Measurements from ENCODE around the gene NFE2L1. TPM values are rescaled to one million over a fixed set of nuclear protein-coding genes. Genes with fewer than 3 reads are reported as not detected.
A peak's percentile ranks its signal among the peaks of the same experiment; 100 is the strongest.

NFE2L1 gene
- total and polyA plus RNA-seq, 2 experiments from 2014 or later = 42.4 to 86.4 TPM

DNA sequence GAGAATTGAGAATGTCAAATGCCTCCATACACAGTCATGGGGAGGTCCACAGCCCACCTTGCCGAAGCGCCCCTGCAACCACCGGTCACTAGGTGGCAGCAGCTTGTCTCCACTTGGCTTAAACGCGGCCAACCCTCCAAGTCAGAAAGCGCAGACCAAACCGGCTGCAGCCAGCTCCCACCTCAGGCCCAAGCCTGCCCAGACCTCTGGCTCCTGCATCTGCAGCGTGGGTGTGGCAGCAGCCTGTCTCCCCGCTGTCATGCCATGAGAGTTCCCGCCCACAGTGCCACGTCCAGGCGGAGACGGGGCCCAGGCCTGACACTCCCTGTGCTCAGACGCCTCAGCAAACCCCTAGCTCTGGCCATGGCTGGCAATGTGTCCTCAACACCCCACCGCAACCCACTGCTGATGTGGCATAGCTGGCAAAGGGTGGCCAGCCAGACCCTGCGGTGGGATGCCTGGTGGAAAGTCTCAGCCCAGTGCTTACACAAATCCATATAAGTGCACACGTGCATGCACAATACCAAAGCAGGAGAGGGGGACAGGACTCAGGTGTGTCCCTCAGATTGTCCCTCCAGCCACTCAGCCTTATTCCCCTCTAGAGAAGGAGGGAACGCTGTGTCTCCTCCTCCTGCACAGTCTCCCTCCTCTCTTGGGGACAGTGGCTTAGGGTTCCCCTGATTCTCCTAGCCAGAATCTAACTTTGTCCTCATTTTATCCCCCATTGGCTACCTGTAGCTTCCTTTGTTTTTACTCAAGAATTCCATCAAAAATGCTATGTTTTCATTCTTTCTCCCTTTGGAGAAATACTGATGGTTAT is 21.4 kb upstream of the NFE2L1 start:
- Histone ChIP-seq H3K4me1 (ENCODE audit: insufficient read depth) (peaks cover 31% of the 10 kb centered on the region), H3K9me2 (replicated peaks; ENCODE audit: insufficient read depth) (no peaks in the 10 kb centered on the region), H3K27ac (peak overlapping the region; percentile 63), H3K27me3 (peaks cover 25% of the 10 kb centered on the region), H3K9me3 (ENCODE audit: low read depth) (no peaks in the 10 kb centered on the region), H3K4me2 (peak overlapping the region; percentile 50), H2AFZ (no peak overlapping the region), H4K20me1 (ENCODE audit: insufficient read depth, poor library complexity, severe bottlenecking) (no peaks in the 10 kb centered on the region), H3K36me3 (replicated peaks; ENCODE audit: insufficient read depth, low read depth) (no peaks in the 10 kb centered on the region), H3K79me2 (no peaks in the 10 kb centered on the region), H3K4me3 (no peak overlapping the region)
- TF ChIP-seq EZH2phosphoT487 (IDR thresholded peaks at IDR 0.05; ENCODE audit: low read depth, severe bottlenecking, unreplicated experiment) = no peak
- TF ChIP-seq EZH2 (IDR thresholded peaks at IDR 0.05; ENCODE audit: borderline replicate concordance) = no peak
- TF ChIP-seq, protein P1, sequence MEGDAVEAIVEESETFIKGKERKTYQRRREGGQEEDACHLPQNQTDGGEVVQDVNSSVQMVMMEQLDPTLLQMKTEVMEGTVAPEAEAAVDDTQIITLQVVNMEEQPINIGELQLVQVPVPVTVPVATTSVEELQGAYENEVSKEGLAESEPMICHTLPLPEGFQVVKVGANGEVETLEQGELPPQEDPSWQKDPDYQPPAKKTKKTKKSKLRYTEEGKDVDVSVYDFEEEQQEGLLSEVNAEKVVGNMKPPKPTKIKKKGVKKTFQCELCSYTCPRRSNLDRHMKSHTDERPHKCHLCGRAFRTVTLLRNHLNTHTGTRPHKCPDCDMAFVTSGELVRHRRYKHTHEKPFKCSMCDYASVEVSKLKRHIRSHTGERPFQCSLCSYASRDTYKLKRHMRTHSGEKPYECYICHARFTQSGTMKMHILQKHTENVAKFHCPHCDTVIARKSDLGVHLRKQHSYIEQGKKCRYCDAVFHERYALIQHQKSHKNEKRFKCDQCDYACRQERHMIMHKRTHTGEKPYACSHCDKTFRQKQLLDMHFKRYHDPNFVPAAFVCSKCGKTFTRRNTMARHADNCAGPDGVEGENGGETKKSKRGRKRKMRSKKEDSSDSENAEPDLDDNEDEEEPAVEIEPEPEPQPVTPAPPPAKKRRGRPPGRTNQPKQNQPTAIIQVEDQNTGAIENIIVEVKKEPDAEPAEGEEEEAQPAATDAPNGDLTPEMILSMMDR (IDR thresholded peaks at IDR 0.05; ENCODE audit: poor library complexity) = peak; percentile 97
- 22% methylated on average over 18 of the region's 18 CpGs for WGBS (ENCODE audit: low lambda C conversion rate, missing lambda C conversion rate)
- peak; percentile 96 for DNase-seq (ENCODE audit: low spot score)

DNA sequence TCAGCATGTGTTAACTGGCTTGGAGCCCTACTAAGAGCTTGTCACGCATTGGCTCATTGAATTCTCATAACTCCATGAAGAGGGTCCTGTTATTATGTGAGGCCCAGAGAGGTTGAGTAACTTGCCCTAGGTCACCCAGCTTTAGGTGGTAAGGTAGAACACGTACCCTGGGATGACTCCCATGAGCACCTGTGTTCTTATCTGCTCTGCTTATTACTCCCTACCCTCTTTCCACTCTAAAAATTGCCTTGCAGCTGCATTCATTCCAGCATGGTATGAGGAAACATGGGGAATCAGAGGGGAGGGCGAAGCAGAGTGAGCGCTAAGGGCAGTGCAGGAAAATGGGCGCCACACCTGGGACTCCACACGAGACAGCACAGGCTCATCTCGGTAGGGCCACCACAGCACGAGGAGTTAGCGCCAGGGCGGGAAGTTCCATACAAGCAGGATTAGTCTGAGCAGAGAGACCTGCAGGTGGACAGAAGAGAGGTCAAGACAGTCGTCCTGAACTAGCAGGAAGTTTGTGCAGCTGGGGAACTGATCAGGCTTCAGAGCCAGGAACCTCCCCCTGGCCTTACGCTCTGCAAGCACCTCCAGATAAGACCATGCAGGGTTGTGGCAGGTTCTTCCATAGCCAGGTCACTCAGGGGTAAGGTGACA is 20.7 kb upstream of the NFE2L1 start:
- peak overlapping the region; percentile 63 for H3K27ac ChIP-seq
- 90% methylated on average over 12 of the region's 12 CpGs for WGBS (ENCODE audit: low lambda C conversion rate, missing lambda C conversion rate)
- no peaks in the 10 kb centered on the region for H4K20me1 ChIP-seq (ENCODE audit: insufficient read depth, poor library complexity, severe bottlenecking)
- TF ChIP-seq EZH2 (IDR thresholded peaks at IDR 0.05; ENCODE audit: borderline replicate concordance) = no peak
- TF ChIP-seq, protein P1 (IDR thresholded peaks at IDR 0.05; ENCODE audit: poor library complexity) = no peak
- TF ChIP-seq EZH2phosphoT487 (IDR thresholded peaks at IDR 0.05; ENCODE audit: low read depth, severe bottlenecking, unreplicated experiment) = no peak
- no peaks in the 10 kb centered on the region for H3K9me3 ChIP-seq (ENCODE audit: low read depth)
- peaks cover 18% of the 10 kb centered on the region for H3K27me3 ChIP-seq
- peaks cover 31% of the 10 kb centered on the region for H3K4me1 ChIP-seq (ENCODE audit: insufficient read depth)
- H3K9me2 ChIP-seq (replicated peaks; ENCODE audit: insufficient read depth) = no peaks in the 10 kb centered on the region
- no peaks in the 10 kb centered on the region for H3K36me3 ChIP-seq (replicated peaks; ENCODE audit: insufficient read depth, low read depth)
- no peaks in the 10 kb centered on the region for H3K79me2 ChIP-seq
- no peak overlapping the region for H3K4me3 ChIP-seq
- no peak for DNase-seq (ENCODE audit: low spot score)
- no peak overlapping the region for H3K4me2 ChIP-seq
- no peak overlapping the region for H2AFZ ChIP-seq

DNA sequence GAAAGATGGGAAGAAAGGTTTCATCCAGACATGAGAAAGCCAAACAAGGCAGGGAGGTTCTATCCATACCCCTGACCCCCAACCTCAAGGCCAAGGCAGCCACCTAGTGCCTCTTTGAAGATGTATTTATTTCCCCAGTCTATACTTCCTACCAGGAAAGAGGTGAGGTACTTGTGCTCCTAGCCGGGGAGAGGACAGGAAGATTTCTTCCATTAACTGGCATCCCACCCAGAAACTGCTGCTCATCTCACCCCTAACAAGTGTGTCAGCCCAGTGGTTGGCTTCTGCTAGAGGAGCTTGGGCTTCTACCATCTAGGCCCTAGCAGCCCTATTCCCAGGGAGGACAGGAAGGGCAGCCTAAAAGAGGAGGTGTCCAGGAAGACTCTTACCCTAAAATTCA is 19.4 kb upstream of the NFE2L1 start:
- Histone ChIP-seq H3K9me2 (replicated peaks; ENCODE audit: insufficient read depth) (no peaks in the 10 kb centered on the region), H3K27ac (no peak overlapping the region), H3K79me2 (no peaks in the 10 kb centered on the region), H4K20me1 (ENCODE audit: insufficient read depth, poor library complexity, severe bottlenecking) (no peaks in the 10 kb centered on the region), H3K27me3 (peaks cover 8% of the 10 kb centered on the region), H3K36me3 (replicated peaks; ENCODE audit: insufficient read depth, low read depth) (no peaks in the 10 kb centered on the region), H3K4me1 (ENCODE audit: insufficient read depth) (peaks cover 24% of the 10 kb centered on the region), H3K4me2 (no peak overlapping the region), H3K4me3 (no peak overlapping the region), H2AFZ (no peak overlapping the region), H3K9me3 (ENCODE audit: low read depth) (no peaks in the 10 kb centered on the region)
- no peak for DNase-seq (ENCODE audit: low spot score)
- 95% methylated on average over 1 of the region's 1 CpG for WGBS (ENCODE audit: low lambda C conversion rate, missing lambda C conversion rate)
- TF ChIP-seq EZH2phosphoT487 (IDR thresholded peaks at IDR 0.05; ENCODE audit: low read depth, severe bottlenecking, unreplicated experiment) = no peak
- TF ChIP-seq, protein P1 (IDR thresholded peaks at IDR 0.05; ENCODE audit: poor library complexity) = no peak
- no peak for TF ChIP-seq EZH2 (IDR thresholded peaks at IDR 0.05; ENCODE audit: borderline replicate concordance)

Data from hepatocyte (in vitro differentiated cells).